PC-9 (cell line): Measurements from ENCODE around the gene RTN4IP1.

Experiments used
- EZH2 ChIP-seq: fragments of 200-600 bp; sonication (generic); IDR thresholded peaks from 2 replicates; pipeline ENCODE4 v1.8.0; 2017; ENCODE audit warnings: antibody characterized with exemption, low read depth
- TF ChIP-seq, protein P1 (sequence below): fragments of 200-600 bp; sonication (generic); conservative IDR thresholded peaks from 2 replicates; pipeline ENCODE4 v1.6.1; 2017; ENCODE audit warnings: mixed run types, antibody characterized with exemption, mild to moderate bottlenecking, moderate library complexity

DNA sequence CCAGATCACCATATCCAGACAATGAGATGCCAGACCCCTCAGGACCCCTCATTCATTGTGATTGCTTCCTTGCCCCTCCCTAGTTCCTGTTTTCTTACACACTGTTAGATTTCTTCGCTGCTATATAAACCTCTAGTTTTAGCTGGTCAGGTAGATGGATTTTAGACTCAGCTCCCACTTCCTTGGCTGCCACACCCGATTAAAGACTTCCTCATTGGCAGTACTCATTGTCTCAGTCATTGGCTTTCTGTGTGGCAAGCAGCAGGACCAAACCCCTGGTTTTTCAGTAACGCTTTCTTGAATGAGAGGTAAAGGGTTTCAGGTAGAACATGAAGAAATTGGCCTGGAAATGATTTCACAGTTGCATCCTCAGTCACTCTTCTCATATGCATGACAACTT is 48.0 kb upstream of the RTN4IP1 start:
- TF ChIP-seq, protein P1, sequence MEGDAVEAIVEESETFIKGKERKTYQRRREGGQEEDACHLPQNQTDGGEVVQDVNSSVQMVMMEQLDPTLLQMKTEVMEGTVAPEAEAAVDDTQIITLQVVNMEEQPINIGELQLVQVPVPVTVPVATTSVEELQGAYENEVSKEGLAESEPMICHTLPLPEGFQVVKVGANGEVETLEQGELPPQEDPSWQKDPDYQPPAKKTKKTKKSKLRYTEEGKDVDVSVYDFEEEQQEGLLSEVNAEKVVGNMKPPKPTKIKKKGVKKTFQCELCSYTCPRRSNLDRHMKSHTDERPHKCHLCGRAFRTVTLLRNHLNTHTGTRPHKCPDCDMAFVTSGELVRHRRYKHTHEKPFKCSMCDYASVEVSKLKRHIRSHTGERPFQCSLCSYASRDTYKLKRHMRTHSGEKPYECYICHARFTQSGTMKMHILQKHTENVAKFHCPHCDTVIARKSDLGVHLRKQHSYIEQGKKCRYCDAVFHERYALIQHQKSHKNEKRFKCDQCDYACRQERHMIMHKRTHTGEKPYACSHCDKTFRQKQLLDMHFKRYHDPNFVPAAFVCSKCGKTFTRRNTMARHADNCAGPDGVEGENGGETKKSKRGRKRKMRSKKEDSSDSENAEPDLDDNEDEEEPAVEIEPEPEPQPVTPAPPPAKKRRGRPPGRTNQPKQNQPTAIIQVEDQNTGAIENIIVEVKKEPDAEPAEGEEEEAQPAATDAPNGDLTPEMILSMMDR = no peak
- TF ChIP-seq EZH2 = no peak
